Adrenal gland (tissue), 5 donors: ENCODE measurements around the gene PALM2AKAP2.

Experiments used
- CTCF ChIP-seq, 6 experiments: fragments of 450-650 bp in 4 of 6; fragments of 200-600 bp in 2 of 6; sonication (generic) in 1 of 6; IDR thresholded peaks; 1 replicate in 5 of 6; 2 replicates in 1 of 6; pipeline versions ENCODE4 v1.5.1 to v1.8.0; 2016 to 2021; ENCODE audit warnings: antibody characterized with exemption in 6 of 6, mild to moderate bottlenecking in 2 of 6, moderate library complexity in 1 of 6
- POLR2A ChIP-seq, 2 donors: fragments of 450-650 bp; IDR thresholded peaks; one replicate each; pipeline ENCODE4 v1.6.1; 2017; ENCODE audit warnings: antibody characterized with exemption in 2 of 2, mild to moderate bottlenecking in 2 of 2, moderate library complexity in 1 of 2
- donor health status: DM: no; HTN: no; CAD: no.

- no peak for TF ChIP-seq CTCF (IDR thresholded peaks at IDR 0.05)
- TF ChIP-seq POLR2A (IDR thresholded peaks at IDR 0.05): no peak
Measured at GRCh38 chr9:109775516-109775915, 4.5 kb upstream of the PALM2AKAP2 start.
